GM23338 (cell line): ENCODE data around the gene PCIF1. TPM values are rescaled to one million over a fixed set of nuclear protein-coding genes. Genes with fewer than 3 reads are reported as not detected.

Experiments
- ATAC-seq: fragments of 200-7000 bp; cut with Tn5 transposase; 3 replicates; pipeline ENCODE4 v1.9.1; 2020
- DNase-seq: peaks from one replicate; pipeline ENCODE4 v3.0.0-alpha.2; 2015; ENCODE audit warnings: low spot score
- H2AFZ ChIP-seq: fragments of 200-600 bp; sonication (generic); 2 replicates; pipeline ENCODE4 v1.8.0; 2016; ENCODE audit warnings: antibody characterized with exemption, mild to moderate bottlenecking, moderate library complexity
- H3F3A ChIP-seq: fragments of 200-600 bp; sonication (generic); replicated peaks from 2 replicates; pipeline ENCODE4 v1.8.0; 2017; ENCODE audit warnings: antibody characterized with exemption, mixed run types, low read depth
- H3K27ac ChIP-seq: fragments of 200-600 bp; sonication (generic); 2 replicates; pipeline ENCODE4 v1.6.1; 2016; ENCODE audit warnings: low read depth
- H3K27me3 ChIP-seq: fragments of 200-600 bp; sonication (generic); 2 replicates; pipeline ENCODE4 v1.8.0; 2016; ENCODE audit warnings: mild to moderate bottlenecking, mixed run types, moderate library complexity; ENCODE audit not compliant: insufficient read depth
- H3K36me3 ChIP-seq: fragments of 200-600 bp; sonication (generic); 2 replicates; pipeline ENCODE4 v1.8.0; 2016; ENCODE audit warnings: mild to moderate bottlenecking; ENCODE audit not compliant: insufficient read depth
- H3K4me1 ChIP-seq: fragments of 200-600 bp; sonication (generic); 2 replicates; pipeline ENCODE4 v1.8.0; 2016; ENCODE audit warnings: mild to moderate bottlenecking, moderate library complexity; ENCODE audit not compliant: insufficient read depth
- H3K4me2 ChIP-seq: fragments of 200-600 bp; sonication (generic); 2 replicates; pipeline ENCODE4 v1.7.1; 2017; ENCODE audit warnings: mixed run types
- H3K4me3 ChIP-seq: fragments of 200-600 bp; sonication (generic); 2 replicates; pipeline ENCODE4 v1.6.1; 2016; ENCODE audit warnings: mixed run types
- H3K79me2 ChIP-seq: fragments of 200-600 bp; sonication (generic); replicated peaks from 2 replicates; pipeline ENCODE4 v1.8.0; 2017; ENCODE audit warnings: mild to moderate bottlenecking; ENCODE audit not compliant: insufficient read depth
- H3K9me2 ChIP-seq: fragments of 200-600 bp; sonication (generic); 2 replicates; pipeline ENCODE4 v1.8.0; 2017; ENCODE audit not compliant: insufficient read depth
- H4K20me1 ChIP-seq: fragments of 200-600 bp; sonication (generic); replicated peaks from 2 replicates; pipeline ENCODE4 v1.8.0; 2017; ENCODE audit warnings: mild to moderate bottlenecking; ENCODE audit not compliant: insufficient read depth
- H3K27ac Mint-ChIP-seq: 2 replicates; pipeline ENCODE4 v1.8.0; 2020; ENCODE audit warnings: inconsistent platforms, mild to moderate bottlenecking, moderate library complexity, mixed read lengths
- H3K27me3 Mint-ChIP-seq: 3 replicates; pipeline ENCODE4 v1.8.0; 2022; ENCODE audit warnings: low read depth, mild to moderate bottlenecking, moderate library complexity, mixed read lengths, inconsistent platforms; ENCODE audit not compliant: insufficient read depth, poor library complexity
- H3K36me3 Mint-ChIP-seq: 3 replicates; pipeline ENCODE4 v1.8.0; 2021; ENCODE audit warnings: low read depth, mild to moderate bottlenecking, inconsistent platforms, moderate library complexity, mixed read lengths
- H3K4me1 Mint-ChIP-seq: 3 replicates; pipeline ENCODE4 v1.8.0; 2020; ENCODE audit warnings: mild to moderate bottlenecking, inconsistent platforms, mixed read lengths
- H3K4me3 Mint-ChIP-seq: 3 replicates; pipeline ENCODE4 v1.8.0; 2021; ENCODE audit warnings: moderate library complexity, mild to moderate bottlenecking, inconsistent platforms, mixed read lengths
- H3K9me3 Mint-ChIP-seq: 3 replicates; pipeline ENCODE4 v1.8.0; 2020; ENCODE audit warnings: moderate library complexity, mild to moderate bottlenecking, inconsistent platforms, mixed read lengths
- CREB1 ChIP-seq: fragments of 250-450 bp; sonication (Bioruptor Pico); IDR thresholded peaks from 2 replicates; pipeline ENCODE4 v1.5.0; 2020; ENCODE audit warnings: low read depth, mild to moderate bottlenecking, moderate library complexity
- EZH2 ChIP-seq: fragments of 200-600 bp; sonication (generic); IDR thresholded peaks from one replicate; pipeline ENCODE4 v1.8.0; 2017; ENCODE audit warnings: antibody characterized with exemption, mild to moderate bottlenecking, low read depth; ENCODE audit not compliant: unreplicated experiment
- EZH2phosphoT487 ChIP-seq: fragments of 200-600 bp; sonication (generic); IDR thresholded peaks from one replicate; pipeline ENCODE4 v1.8.1; 2018; ENCODE audit warnings: antibody characterized with exemption; ENCODE audit not compliant: unreplicated experiment
- JUNB ChIP-seq: IDR thresholded peaks from one replicate; pipeline ENCODE4 v1.6.1; 2016; ENCODE audit warnings: antibody characterized with exemption; ENCODE audit not compliant: unreplicated experiment
- NANOG ChIP-seq: IDR thresholded peaks from 2 replicates; pipeline ENCODE4 v1.6.1; 2016; ENCODE audit warnings: antibody characterized with exemption, borderline replicate concordance
- POLR2AphosphoS5 ChIP-seq: IDR thresholded peaks from 2 replicates; pipeline ENCODE4 v1.6.1; 2016; ENCODE audit warnings: antibody characterized with exemption, low read depth
- STAT1 ChIP-seq: IDR thresholded peaks from one replicate; pipeline ENCODE4 v1.6.1; 2016; ENCODE audit warnings: antibody characterized with exemption; ENCODE audit not compliant: unreplicated experiment
- ZNF114 ChIP-seq: fragments of 250-450 bp; sonication (Bioruptor Pico); IDR thresholded peaks from 2 replicates; pipeline ENCODE4 v1.5.0; 2020; ENCODE audit warnings: mild to moderate bottlenecking, moderate library complexity
- ZNF331 ChIP-seq: fragments of 250-450 bp; sonication (Bioruptor Pico); IDR thresholded peaks from 2 replicates; pipeline ENCODE4 v1.5.0; 2020; ENCODE audit warnings: low read depth, mild to moderate bottlenecking, moderate library complexity
- polyA plus RNA-seq: library from polyadenylated mRNA; unstranded; fragments of >200 nt; fragmentation: Nextera tagmentation; extraction: Ambion mirVana; gene quantifications from 2 replicates; pipeline ENCODE4 v1.2.1, GENCODE V29; 2016
- total RNA-seq: library from RNA; depleted of rRNA; stranded (reverse); fragments of >200 nt; shearing (Covaris generic); gene quantifications from 2 replicates; pipeline ENCODE4 v1.2.3, GENCODE V29; 2014
- TF ChIP-seq, protein P1 (sequence below): fragments of 250-450 bp; sonication (Bioruptor Pico); IDR thresholded peaks from 2 replicates; pipeline ENCODE4 v1.5.0; 2020; ENCODE audit warnings: mild to moderate bottlenecking, moderate library complexity
- TF ChIP-seq, protein P2 (sequence below), 2 experiments: fragments of 200-600 bp in 1 of 2; sonication (generic) in 1 of 2; conservative IDR thresholded peaks; 2 replicates each; pipeline versions ENCODE4 v1.5.1 to v1.6.1; 2016 to 2017; ENCODE audit warnings: antibody characterized with exemption in 2 of 2, low read depth in 2 of 2, mild to moderate bottlenecking in 2 of 2, moderate library complexity in 1 of 2
- TF ChIP-seq, protein P3 (sequence below): IDR thresholded peaks from one replicate; pipeline ENCODE4 v1.6.1; 2018; ENCODE audit warnings: antibody characterized with exemption; ENCODE audit not compliant: unreplicated experiment
- TF ChIP-seq, protein P4 (sequence below): IDR thresholded peaks from 2 replicates; pipeline ENCODE4 v1.6.1; 2016; ENCODE audit warnings: antibody characterized with exemption

Gene PCIF1
- total and polyA plus RNA-seq, 2 experiments from 2014 or later, result 26.1 to 28.3 TPM

DNA sequence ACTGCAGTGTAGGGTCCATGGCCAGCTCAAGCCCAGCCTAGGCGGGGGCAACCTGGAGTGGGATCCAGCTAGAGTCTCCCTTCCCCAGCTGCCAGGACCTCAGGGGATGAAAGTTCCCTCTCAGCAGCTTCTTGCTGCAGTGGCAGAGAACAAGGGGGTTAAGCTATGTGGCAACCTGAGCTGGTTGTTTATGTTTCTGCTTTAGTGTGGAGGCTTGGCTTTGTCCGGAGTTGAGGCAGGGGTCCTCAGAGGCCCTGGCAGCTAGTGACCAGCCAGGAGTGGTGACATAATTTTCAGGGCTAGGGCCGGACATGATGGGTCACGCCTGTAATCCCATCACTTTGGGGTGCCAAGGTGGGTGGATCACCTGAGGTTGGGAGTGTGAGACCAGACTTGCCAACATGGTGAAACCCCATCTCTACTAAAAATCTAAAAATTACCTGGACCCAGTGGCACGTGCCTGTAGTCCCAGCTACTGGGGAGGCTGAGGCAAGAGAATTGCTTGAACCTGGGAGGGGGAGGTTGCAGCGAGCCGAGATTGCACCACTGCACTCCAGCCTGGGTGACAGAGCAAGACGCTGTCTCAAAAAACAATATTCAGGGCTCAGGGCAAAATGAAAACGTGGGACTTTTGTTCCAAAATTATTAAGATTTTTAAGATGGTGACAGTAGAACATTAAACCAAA is 8.5 kb upstream of the PCIF1 start:
- DNase-seq, result no peak
- H2AFZ ChIP-seq, result no peak overlapping the region
- TF ChIP-seq ZNF114 (no peak), EZH2 (no peak), JUNB (no peak), STAT1 (no peak), CREB1 (CRISPR knock-in tag) (no peak), NANOG (no peak), POLR2AphosphoS5 (no peak), EZH2phosphoT487 (no peak), ZNF331 (CRISPR knock-in tag) (no peak)
- TF ChIP-seq, protein P1, sequence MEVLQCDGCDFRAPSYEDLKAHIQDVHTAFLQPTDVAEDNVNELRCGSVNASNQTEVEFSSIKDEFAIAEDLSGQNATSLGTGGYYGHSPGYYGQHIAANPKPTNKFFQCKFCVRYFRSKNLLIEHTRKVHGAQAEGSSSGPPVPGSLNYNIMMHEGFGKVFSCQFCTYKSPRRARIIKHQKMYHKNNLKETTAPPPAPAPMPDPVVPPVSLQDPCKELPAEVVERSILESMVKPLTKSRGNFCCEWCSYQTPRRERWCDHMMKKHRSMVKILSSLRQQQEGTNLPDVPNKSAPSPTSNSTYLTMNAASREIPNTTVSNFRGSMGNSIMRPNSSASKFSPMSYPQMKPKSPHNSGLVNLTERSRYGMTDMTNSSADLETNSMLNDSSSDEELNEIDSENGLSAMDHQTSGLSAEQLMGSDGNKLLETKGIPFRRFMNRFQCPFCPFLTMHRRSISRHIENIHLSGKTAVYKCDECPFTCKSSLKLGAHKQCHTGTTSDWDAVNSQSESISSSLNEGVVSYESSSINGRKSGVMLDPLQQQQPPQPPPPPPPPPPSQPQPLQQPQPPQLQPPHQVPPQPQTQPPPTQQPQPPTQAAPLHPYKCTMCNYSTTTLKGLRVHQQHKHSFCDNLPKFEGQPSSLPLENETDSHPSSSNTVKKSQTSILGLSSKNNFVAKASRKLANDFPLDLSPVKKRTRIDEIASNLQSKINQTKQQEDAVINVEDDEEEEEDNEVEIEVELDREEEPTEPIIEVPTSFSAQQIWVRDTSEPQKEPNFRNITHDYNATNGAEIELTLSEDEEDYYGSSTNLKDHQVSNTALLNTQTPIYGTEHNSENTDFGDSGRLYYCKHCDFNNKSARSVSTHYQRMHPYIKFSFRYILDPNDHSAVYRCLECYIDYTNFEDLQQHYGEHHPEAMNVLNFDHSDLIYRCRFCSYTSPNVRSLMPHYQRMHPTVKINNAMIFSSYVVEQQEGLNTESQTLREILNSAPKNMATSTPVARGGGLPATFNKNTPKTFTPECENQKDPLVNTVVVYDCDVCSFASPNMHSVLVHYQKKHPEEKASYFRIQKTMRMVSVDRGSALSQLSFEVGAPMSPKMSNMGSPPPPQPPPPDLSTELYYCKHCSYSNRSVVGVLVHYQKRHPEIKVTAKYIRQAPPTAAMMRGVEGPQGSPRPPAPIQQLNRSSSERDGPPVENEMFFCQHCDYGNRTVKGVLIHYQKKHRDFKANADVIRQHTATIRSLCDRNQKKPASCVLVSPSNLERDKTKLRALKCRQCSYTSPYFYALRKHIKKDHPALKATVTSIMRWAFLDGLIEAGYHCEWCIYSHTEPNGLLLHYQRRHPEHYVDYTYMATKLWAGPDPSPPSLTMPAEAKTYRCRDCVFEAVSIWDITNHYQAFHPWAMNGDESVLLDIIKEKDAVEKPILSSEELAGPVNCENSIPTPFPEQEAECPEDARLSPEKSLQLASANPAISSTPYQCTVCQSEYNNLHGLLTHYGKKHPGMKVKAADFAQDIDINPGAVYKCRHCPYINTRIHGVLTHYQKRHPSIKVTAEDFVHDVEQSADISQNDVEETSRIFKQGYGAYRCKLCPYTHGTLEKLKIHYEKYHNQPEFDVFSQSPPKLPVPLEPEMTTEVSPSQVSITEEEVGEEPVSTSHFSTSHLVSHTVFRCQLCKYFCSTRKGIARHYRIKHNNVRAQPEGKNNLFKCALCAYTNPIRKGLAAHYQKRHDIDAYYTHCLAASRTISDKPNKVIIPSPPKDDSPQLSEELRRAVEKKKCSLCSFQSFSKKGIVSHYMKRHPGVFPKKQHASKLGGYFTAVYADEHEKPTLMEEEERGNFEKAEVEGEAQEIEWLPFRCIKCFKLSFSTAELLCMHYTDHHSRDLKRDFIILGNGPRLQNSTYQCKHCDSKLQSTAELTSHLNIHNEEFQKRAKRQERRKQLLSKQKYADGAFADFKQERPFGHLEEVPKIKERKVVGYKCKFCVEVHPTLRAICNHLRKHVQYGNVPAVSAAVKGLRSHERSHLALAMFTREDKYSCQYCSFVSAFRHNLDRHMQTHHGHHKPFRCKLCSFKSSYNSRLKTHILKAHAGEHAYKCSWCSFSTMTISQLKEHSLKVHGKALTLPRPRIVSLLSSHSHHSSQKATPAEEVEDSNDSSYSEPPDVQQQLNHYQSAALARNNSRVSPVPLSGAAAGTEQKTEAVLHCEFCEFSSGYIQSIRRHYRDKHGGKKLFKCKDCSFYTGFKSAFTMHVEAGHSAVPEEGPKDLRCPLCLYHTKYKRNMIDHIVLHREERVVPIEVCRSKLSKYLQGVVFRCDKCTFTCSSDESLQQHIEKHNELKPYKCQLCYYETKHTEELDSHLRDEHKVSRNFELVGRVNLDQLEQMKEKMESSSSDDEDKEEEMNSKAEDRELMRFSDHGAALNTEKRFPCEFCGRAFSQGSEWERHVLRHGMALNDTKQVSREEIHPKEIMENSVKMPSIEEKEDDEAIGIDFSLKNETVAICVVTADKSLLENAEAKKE (CRISPR knock-in tag), result no peak
- TF ChIP-seq, protein P2, sequence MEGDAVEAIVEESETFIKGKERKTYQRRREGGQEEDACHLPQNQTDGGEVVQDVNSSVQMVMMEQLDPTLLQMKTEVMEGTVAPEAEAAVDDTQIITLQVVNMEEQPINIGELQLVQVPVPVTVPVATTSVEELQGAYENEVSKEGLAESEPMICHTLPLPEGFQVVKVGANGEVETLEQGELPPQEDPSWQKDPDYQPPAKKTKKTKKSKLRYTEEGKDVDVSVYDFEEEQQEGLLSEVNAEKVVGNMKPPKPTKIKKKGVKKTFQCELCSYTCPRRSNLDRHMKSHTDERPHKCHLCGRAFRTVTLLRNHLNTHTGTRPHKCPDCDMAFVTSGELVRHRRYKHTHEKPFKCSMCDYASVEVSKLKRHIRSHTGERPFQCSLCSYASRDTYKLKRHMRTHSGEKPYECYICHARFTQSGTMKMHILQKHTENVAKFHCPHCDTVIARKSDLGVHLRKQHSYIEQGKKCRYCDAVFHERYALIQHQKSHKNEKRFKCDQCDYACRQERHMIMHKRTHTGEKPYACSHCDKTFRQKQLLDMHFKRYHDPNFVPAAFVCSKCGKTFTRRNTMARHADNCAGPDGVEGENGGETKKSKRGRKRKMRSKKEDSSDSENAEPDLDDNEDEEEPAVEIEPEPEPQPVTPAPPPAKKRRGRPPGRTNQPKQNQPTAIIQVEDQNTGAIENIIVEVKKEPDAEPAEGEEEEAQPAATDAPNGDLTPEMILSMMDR (conservative IDR thresholded peaks at IDR 0.05; ENCODE audit: low read depth in 2 of 2), result no peak
- TF ChIP-seq, protein P3, sequence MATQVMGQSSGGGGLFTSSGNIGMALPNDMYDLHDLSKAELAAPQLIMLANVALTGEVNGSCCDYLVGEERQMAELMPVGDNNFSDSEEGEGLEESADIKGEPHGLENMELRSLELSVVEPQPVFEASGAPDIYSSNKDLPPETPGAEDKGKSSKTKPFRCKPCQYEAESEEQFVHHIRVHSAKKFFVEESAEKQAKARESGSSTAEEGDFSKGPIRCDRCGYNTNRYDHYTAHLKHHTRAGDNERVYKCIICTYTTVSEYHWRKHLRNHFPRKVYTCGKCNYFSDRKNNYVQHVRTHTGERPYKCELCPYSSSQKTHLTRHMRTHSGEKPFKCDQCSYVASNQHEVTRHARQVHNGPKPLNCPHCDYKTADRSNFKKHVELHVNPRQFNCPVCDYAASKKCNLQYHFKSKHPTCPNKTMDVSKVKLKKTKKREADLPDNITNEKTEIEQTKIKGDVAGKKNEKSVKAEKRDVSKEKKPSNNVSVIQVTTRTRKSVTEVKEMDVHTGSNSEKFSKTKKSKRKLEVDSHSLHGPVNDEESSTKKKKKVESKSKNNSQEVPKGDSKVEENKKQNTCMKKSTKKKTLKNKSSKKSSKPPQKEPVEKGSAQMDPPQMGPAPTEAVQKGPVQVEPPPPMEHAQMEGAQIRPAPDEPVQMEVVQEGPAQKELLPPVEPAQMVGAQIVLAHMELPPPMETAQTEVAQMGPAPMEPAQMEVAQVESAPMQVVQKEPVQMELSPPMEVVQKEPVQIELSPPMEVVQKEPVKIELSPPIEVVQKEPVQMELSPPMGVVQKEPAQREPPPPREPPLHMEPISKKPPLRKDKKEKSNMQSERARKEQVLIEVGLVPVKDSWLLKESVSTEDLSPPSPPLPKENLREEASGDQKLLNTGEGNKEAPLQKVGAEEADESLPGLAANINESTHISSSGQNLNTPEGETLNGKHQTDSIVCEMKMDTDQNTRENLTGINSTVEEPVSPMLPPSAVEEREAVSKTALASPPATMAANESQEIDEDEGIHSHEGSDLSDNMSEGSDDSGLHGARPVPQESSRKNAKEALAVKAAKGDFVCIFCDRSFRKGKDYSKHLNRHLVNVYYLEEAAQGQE, result no peak
- TF ChIP-seq, protein P4, sequence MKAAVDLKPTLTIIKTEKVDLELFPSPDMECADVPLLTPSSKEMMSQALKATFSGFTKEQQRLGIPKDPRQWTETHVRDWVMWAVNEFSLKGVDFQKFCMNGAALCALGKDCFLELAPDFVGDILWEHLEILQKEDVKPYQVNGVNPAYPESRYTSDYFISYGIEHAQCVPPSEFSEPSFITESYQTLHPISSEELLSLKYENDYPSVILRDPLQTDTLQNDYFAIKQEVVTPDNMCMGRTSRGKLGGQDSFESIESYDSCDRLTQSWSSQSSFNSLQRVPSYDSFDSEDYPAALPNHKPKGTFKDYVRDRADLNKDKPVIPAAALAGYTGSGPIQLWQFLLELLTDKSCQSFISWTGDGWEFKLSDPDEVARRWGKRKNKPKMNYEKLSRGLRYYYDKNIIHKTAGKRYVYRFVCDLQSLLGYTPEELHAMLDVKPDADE, result no peak
- Mint-ChIP-seq H3K27me3 (peaks cover 12% of the 10 kb centered on the region), H3K36me3 (no peaks in the 10 kb centered on the region; the same call in 2 of the 3 replicates), H3K4me3 (no peak overlapping the region), H3K9me3 (no peaks in the 10 kb centered on the region), H3K4me1 (peaks cover 17% of the 10 kb centered on the region), H3K27ac (peak overlapping the region; percentile 38; the same call in 1 of the 2 replicates)
- no peaks in the 10 kb centered on the region for H3K79me2 ChIP-seq
- ATAC-seq, result peak; percentile 74
- H4K20me1 ChIP-seq, result no peaks in the 10 kb centered on the region
- no peaks in the 10 kb centered on the region for H3K36me3 ChIP-seq
- H3K4me1 ChIP-seq, result no peaks in the 10 kb centered on the region
- no peaks in the 10 kb centered on the region for H3K9me2 ChIP-seq
- no peaks in the 10 kb centered on the region for H3F3A ChIP-seq
- no peak overlapping the region for H3K4me3 ChIP-seq
- H3K27ac ChIP-seq, result no peak overlapping the region
- H3K27me3 ChIP-seq, result no peaks in the 10 kb centered on the region
- H3K4me2 ChIP-seq, result no peak overlapping the region
